Sigmoid colon (tissue), 7 donors: Measurements from ENCODE around the gene MAML3. TPM values are rescaled to one million over a fixed set of nuclear protein-coding genes. Genes with fewer than 3 reads are reported as not detected.

Experiments used
- DNase-seq: peaks from one replicate; pipeline ENCODE4 v3.0.0-alpha.2; 2019
- H3K27ac ChIP-seq, 4 donors: fragments of 200-600 bp; sonication (generic); one replicate each; pipeline ENCODE4 v1.5.1; 2016 to 2019; ENCODE audit warnings: mild to moderate bottlenecking in 1 of 4
- H3K27me3 ChIP-seq, 3 donors: fragments of 200-600 bp; sonication (generic); one replicate each; pipeline ENCODE4 v1.5.1; 2019; ENCODE audit warnings: mild to moderate bottlenecking in 1 of 3
- H3K36me3 ChIP-seq, 4 donors: fragments of 200-600 bp; sonication (generic); one replicate each; pipeline ENCODE4 v1.5.1; 2016 to 2019
- H3K4me1 ChIP-seq, 4 donors: fragments of 200-600 bp; sonication (generic); one replicate each; pipeline ENCODE4 v1.5.1; 2017 to 2019
- H3K4me3 ChIP-seq, 4 donors: fragments of 200-600 bp; sonication (generic); one replicate each; pipeline ENCODE4 v1.5.1; 2017 to 2019; ENCODE audit warnings: mild to moderate bottlenecking in 2 of 4, moderate library complexity in 1 of 4
- H3K9me3 ChIP-seq, 4 donors: fragments of 200-600 bp in 3 of 4; sonication (generic) in 3 of 4; one replicate each; pipeline versions ENCODE4 v1.5.1 to v1.6.1; 2013 to 2019
- EP300 ChIP-seq, 4 donors: sonication (generic); formaldehyde crosslinking; IDR thresholded peaks; one replicate each; pipeline ENCODE4 v1.6.1; 2017; ENCODE audit warnings: antibody characterized with exemption in 4 of 4
- POLR2A ChIP-seq, 2 donors: fragments of 450-650 bp; IDR thresholded peaks; one replicate each; pipeline ENCODE4 v1.6.1; 2016; ENCODE audit warnings: antibody characterized with exemption in 2 of 2, mild to moderate bottlenecking in 2 of 2, moderate library complexity in 2 of 2
- POLR2AphosphoS5 ChIP-seq, 4 donors: sonication (generic); formaldehyde crosslinking; IDR thresholded peaks; one replicate each; pipeline ENCODE4 v1.6.1; 2017; ENCODE audit warnings: antibody characterized with exemption in 4 of 4
- WGBS, 2 donors: extraction: QIAGEN DNeasy Blood & Tissue Kit; methylation state at CpG; one replicate each; pipeline ENCODE4 v1.1.7; 2013; 5-methylcytosine and 5-hydroxymethylcytosine counted together
- intact Hi-C: fragments of 100-400 bp; cut with DNase I; formaldehyde crosslinking; loops from one replicate; pipeline ENCODE4 v1.15.1; 2023
- polyA plus RNA-seq, 3 donors: library from polyadenylated mRNA; stranded (reverse); fragments of 200-250 nt; gene quantifications; one replicate each; pipeline ENCODE4 v1.2.3, GENCODE V29; 2013
- total RNA-seq, 4 donors: library from RNA; depleted of rRNA; stranded (reverse); fragments of >200 nt; gene quantifications; one replicate each; pipeline ENCODE4 v1.1.0, GENCODE V29; 2016
- TF ChIP-seq, protein P1 (sequence below), 4 experiments: fragments of 450-650 bp in 3 of 4; fragments of 200-600 bp in 1 of 4; IDR thresholded peaks; one replicate each; pipeline ENCODE4 v1.5.1; 2016 to 2019; ENCODE audit warnings: antibody characterized with exemption in 4 of 4, mild to moderate bottlenecking in 3 of 4, moderate library complexity in 2 of 4
- donor health status: healthy with polysubstance abuse.
- donor health status: Bipolar disorder and iron deficiency.
- donor health status: healthy.

Gene MAML3
- total and polyA plus RNA-seq, 7 donors = 3.5 to 16.3 (median 5.4) TPM

- Histone ChIP-seq H3K4me1 (peaks cover 0 to 17% (median 3%) of the 10 kb centered on the region in 4 donors), H3K4me3 (no peak overlapping the region), H3K27me3 (no peaks in the 10 kb centered on the region), H3K27ac (no peak overlapping the region), H3K36me3 (no peaks in the 10 kb centered on the region), H3K9me3 (no peaks in the 10 kb centered on the region)
- DNase-seq = no peak
- intact Hi-C loops = no loop called here
- TF ChIP-seq POLR2A (IDR thresholded peaks at IDR 0.05) (no peak), EP300 (IDR thresholded peaks at IDR 0.05) (no peak), POLR2AphosphoS5 (IDR thresholded peaks at IDR 0.05) (no peak)
- TF ChIP-seq, protein P1, sequence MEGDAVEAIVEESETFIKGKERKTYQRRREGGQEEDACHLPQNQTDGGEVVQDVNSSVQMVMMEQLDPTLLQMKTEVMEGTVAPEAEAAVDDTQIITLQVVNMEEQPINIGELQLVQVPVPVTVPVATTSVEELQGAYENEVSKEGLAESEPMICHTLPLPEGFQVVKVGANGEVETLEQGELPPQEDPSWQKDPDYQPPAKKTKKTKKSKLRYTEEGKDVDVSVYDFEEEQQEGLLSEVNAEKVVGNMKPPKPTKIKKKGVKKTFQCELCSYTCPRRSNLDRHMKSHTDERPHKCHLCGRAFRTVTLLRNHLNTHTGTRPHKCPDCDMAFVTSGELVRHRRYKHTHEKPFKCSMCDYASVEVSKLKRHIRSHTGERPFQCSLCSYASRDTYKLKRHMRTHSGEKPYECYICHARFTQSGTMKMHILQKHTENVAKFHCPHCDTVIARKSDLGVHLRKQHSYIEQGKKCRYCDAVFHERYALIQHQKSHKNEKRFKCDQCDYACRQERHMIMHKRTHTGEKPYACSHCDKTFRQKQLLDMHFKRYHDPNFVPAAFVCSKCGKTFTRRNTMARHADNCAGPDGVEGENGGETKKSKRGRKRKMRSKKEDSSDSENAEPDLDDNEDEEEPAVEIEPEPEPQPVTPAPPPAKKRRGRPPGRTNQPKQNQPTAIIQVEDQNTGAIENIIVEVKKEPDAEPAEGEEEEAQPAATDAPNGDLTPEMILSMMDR (IDR thresholded peaks at IDR 0.05) = no peak
- 46 to 79% methylated on average over 3 of the region's 3 CpGs for WGBS, 2 donors
Observed at GRCh38 chr4:139898293-139898692, 255.7 kb downstream of the MAML3 start.

DNA sequence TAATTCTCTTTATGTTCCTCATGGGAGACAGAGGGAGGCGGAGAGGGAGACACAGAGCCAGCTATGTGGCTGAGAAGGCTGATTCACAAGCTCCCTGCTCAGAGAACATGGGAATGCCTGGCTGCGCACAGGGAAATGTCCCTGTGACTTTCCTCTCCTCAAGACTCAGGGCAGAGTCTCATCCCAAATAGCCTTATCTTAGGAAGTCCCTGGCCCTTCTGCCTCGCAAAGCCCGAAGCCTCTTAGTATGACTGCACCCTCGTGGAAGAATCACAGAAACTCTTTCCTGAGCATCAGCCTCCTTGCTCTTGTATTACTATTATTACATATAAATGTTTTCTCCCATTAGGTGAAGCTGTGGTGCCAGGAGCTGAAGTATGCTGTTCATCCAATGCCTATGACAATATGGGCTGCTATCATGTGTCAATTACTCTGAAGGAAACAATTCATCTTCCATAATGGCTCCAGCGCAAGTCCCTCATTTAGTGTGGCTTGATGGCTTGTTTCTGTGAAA, 257.8 kb downstream of the MAML3 start:
- Histone ChIP-seq H3K36me3 (no peaks in the 10 kb centered on the region), H3K9me3 (no peaks in the 10 kb centered on the region), H3K4me3 (no peak overlapping the region), H3K27ac (no peak overlapping the region), H3K27me3 (no peaks in the 10 kb centered on the region), H3K4me1 (peaks cover 0 to 5% (median 2%) of the 10 kb centered on the region in 4 donors)
- TF ChIP-seq, protein P1 (IDR thresholded peaks at IDR 0.05) = no peak
- TF ChIP-seq EP300 (IDR thresholded peaks at IDR 0.05) = no peak
- TF ChIP-seq POLR2AphosphoS5 (IDR thresholded peaks at IDR 0.05) = no peak
- no peak for TF ChIP-seq POLR2A (IDR thresholded peaks at IDR 0.05)
- 92 to 93% methylated on average over 6 of the region's 6 CpGs for WGBS, 2 donors
- no peak for DNase-seq
- intact Hi-C loops = no loop called here

GRCh38 chr4:139893801-139894200, 260.2 kb downstream of the MAML3 start:
- intact Hi-C loops = no loop called here
- H3K9me3 ChIP-seq = no peaks in the 10 kb centered on the region
- H3K36me3 ChIP-seq = peaks cover 0 to 5% (median 2%) of the 10 kb centered on the region in 4 donors
- H3K27ac ChIP-seq = no peak overlapping the region
- H3K4me3 ChIP-seq = no peak overlapping the region
- no peaks in the 10 kb centered on the region for H3K27me3 ChIP-seq
- H3K4me1 ChIP-seq = no peaks in the 10 kb centered on the region
- TF ChIP-seq, protein P1 (IDR thresholded peaks at IDR 0.05) = no peak
- no peak for DNase-seq
- WGBS, 2 donors = 83 to 88% methylated on average over 4 of the region's 4 CpGs

GRCh38 chr4:139892973-139893736, 260.8 kb downstream of the MAML3 start:
- Histone ChIP-seq H3K27me3 (no peaks in the 10 kb centered on the region), H3K4me1 (peaks cover 0 to 3% (median 3%) of the 10 kb centered on the region in 4 donors), H3K36me3 (peaks cover 0 to 5% (median 2%) of the 10 kb centered on the region in 4 donors), H3K9me3 (no peaks in the 10 kb centered on the region), H3K27ac (no peak overlapping the region), H3K4me3 (no peak overlapping the region)
- TF ChIP-seq POLR2A (IDR thresholded peaks at IDR 0.05) (no peak), EP300 (IDR thresholded peaks at IDR 0.05) (no peak)
- TF ChIP-seq, protein P1 (IDR thresholded peaks at IDR 0.05) = no peak
- no peak for DNase-seq
- intact Hi-C loops = no loop called here
- 93 to 94% methylated on average over 5 of the region's 5 CpGs for WGBS, 2 donors
